PC-3 (cell line): ENCODE measurements around the gene IRF2BP1.

Source experiments
- EZH2 ChIP-seq: fragments of 300-600 bp; sonication (generic); IDR thresholded peaks from one replicate; pipeline ENCODE4 v1.6.1; 2017; ENCODE audit warnings: antibody characterized with exemption, mild to moderate bottlenecking, low read length; ENCODE audit not compliant: unreplicated experiment
- EZH2phosphoT487 ChIP-seq: fragments of 300-600 bp; sonication (generic); IDR thresholded peaks from 2 replicates; pipeline ENCODE4 v1.6.1; 2018; ENCODE audit warnings: mild to moderate bottlenecking, antibody characterized with exemption, low read length, borderline replicate concordance
- TF ChIP-seq, protein P1 (sequence below): fragments of 300-600 bp; sonication (generic); conservative IDR thresholded peaks from 2 replicates; pipeline ENCODE4 v1.5.1; 2017; ENCODE audit warnings: antibody characterized with exemption, low read depth, mild to moderate bottlenecking, low read length

DNA sequence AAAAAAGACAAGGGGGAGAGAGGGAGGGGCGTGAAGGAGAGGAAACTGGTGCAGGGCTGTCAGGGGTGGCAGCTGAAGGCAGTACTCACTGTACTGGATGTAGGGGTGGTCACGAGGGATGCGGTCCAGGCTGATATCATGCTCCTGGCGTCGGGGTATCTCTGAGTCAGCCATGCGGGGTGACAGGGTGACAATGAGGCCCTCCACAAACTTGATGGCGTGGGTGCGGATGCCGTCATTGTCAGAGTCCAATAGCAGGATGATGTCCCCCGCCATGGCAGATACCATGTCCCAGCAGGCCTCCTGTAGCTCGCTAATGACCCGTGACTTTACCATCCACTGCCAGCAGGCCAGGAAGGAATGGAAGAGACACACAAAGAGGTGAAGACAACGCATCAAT, 38.3 kb downstream of the IRF2BP1 start:
- TF ChIP-seq, protein P1, sequence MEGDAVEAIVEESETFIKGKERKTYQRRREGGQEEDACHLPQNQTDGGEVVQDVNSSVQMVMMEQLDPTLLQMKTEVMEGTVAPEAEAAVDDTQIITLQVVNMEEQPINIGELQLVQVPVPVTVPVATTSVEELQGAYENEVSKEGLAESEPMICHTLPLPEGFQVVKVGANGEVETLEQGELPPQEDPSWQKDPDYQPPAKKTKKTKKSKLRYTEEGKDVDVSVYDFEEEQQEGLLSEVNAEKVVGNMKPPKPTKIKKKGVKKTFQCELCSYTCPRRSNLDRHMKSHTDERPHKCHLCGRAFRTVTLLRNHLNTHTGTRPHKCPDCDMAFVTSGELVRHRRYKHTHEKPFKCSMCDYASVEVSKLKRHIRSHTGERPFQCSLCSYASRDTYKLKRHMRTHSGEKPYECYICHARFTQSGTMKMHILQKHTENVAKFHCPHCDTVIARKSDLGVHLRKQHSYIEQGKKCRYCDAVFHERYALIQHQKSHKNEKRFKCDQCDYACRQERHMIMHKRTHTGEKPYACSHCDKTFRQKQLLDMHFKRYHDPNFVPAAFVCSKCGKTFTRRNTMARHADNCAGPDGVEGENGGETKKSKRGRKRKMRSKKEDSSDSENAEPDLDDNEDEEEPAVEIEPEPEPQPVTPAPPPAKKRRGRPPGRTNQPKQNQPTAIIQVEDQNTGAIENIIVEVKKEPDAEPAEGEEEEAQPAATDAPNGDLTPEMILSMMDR = no peak
- TF ChIP-seq EZH2 (no peak), EZH2phosphoT487 (no peak)
